ENCODE results near the gene ERCC6L2. TPM values are rescaled to one million over a fixed set of nuclear protein-coding genes. Genes with fewer than 3 reads are reported as not detected.

Gene ERCC6L2
- total RNA-seq, 1 donor from 2014 or later = 32.1 TPM

DNA sequence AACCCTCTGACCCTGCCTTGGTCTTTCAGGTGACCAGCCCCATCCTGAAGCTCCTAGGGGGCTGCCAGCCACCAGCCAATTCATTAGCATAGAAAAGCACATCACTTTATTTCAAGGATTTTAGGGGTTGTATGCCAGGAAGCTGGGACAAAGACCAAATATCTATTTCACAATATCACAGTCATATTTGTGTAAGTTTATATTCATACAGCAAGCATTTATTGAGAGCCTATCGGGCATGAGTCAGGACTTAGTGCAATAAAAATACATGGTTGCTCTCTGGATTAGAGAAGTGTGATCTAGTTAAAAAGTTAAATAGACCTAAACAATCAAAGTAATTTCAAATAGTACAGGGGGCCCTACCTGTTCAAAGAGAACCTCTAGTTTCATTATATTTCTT lies 113.8 kb downstream of the ERCC6L2 start:
- no peak for DNase-seq
- H3K9me3 Mint-ChIP-seq = peaks cover 25% of the 10 kb centered on the region
- no peak overlapping the region for H3K4me3 Mint-ChIP-seq
- peaks cover 64% of the 10 kb centered on the region for H3K36me3 Mint-ChIP-seq (ENCODE audit: low read depth)
- no peaks in the 10 kb centered on the region for H3K27me3 Mint-ChIP-seq
- H3K27ac Mint-ChIP-seq = no peak overlapping the region
- H3K4me1 Mint-ChIP-seq = peaks cover 8% of the 10 kb centered on the region
- intact Hi-C loops (cut with micrococcal nuclease) = no loop called here

DNA sequence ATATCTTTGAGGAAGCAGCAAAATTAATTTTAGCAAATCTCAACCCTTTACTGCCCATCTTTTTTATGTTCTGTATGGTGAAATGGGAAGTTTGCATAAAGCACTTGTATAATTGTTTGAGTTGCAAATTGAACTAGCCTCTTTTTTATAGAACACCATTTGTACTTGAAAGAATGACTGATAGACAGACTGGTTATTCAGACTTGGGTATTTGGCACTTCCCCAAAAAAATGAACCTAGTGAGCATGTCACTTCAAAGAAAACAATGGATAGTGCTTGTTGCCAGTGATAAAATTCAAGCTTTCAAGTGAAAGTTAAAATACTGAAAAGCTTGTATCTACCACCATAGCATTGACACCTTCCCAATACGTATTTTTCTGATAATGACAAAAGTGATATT lies 115.8 kb downstream of the ERCC6L2 start:
- no peak for DNase-seq
- Mint-ChIP-seq H3K4me3 (no peak overlapping the region), H3K9me3 (peaks cover 22% of the 10 kb centered on the region), H3K36me3 (ENCODE audit: low read depth) (peaks cover 59% of the 10 kb centered on the region), H3K4me1 (peaks cover 14% of the 10 kb centered on the region), H3K27me3 (no peaks in the 10 kb centered on the region), H3K27ac (no peak overlapping the region)
- intact Hi-C loops (cut with micrococcal nuclease) = no loop called here

DNA sequence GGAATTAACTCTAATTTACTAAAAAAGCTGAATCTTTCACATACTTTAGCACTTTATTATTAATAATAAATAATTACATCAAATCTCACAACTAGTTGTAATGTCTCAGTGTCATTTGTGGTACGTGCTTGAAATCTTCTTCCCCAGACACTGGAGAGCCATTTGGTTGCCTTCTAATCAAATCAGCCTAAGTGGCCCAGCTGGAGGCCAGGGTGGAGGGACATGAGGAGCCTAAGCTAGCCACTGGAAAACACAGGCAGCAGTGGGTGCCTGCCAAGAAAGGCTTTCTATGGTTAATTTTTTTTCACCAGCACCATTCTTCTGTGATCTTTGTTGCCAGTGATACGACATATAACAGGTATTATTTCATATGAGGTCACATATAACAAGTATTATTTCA lies 117.0 kb downstream of the ERCC6L2 start:
- no peak for DNase-seq
- H3K27ac Mint-ChIP-seq = no peak overlapping the region
- peaks cover 14% of the 10 kb centered on the region for H3K4me1 Mint-ChIP-seq
- no peak overlapping the region for H3K4me3 Mint-ChIP-seq
- H3K27me3 Mint-ChIP-seq = no peaks in the 10 kb centered on the region
- intact Hi-C loops (cut with micrococcal nuclease) = loop anchor here (2.0 kb wide), 1 partner anchor 16 kb away; no protein-coding TSS in a partner anchor
- peaks cover 14% of the 10 kb centered on the region for H3K9me3 Mint-ChIP-seq
- H3K36me3 Mint-ChIP-seq (ENCODE audit: low read depth) = peaks cover 57% of the 10 kb centered on the region

DNA sequence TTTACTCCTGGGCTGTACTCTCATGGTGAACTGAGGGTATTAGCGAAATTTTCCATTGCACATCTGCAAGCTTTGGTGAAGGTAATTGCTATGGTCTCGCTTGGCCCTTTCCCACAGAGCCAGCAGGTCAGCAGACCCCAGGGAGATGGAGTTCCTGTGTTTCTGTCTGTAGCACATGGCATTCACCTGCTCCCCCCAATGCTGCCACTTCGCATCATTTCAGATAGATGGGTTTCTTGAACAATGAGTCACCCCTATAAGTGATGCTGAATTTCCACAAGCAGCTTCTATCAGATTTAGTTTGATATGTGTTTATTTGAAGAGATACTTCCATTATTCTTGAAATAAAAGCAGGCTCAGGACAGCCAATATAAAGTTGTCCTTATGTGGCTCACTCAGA lies 117.8 kb downstream of the ERCC6L2 start:
- Mint-ChIP-seq H3K27ac (peak overlapping the region; percentile 53), H3K9me3 (peaks cover 10% of the 10 kb centered on the region), H3K4me3 (no peak overlapping the region), H3K4me1 (peaks cover 14% of the 10 kb centered on the region), H3K36me3 (ENCODE audit: low read depth) (peaks cover 54% of the 10 kb centered on the region), H3K27me3 (no peaks in the 10 kb centered on the region)
- intact Hi-C loops (cut with micrococcal nuclease) = loop anchor here (2.0 kb wide), 1 partner anchor 15 kb away; no protein-coding TSS in a partner anchor
- DNase-seq = no peak

DNA sequence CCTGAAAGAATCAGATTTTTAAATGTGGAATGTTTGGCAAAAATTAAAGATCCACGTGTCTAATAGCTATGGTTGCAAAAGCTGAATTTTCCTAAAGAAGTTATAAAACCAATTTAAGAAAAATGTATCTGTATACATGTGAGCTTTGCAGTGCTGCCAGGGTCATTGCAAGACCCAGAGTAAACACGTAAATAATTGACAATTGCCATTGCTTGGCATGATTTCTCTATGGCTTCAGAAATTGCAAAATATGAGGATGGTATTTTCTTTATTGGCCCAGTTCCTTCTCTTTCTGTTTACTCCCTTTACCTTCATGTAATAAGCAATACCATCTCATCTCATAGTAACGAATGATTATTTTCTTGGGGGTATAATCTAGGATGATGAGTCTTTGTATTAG lies 123.9 kb downstream of the ERCC6L2 start:
- no peaks in the 10 kb centered on the region for H3K27me3 Mint-ChIP-seq
- no peak overlapping the region for H3K27ac Mint-ChIP-seq
- intact Hi-C loops (cut with micrococcal nuclease) = no loop called here
- H3K4me3 Mint-ChIP-seq = no peak overlapping the region
- peaks cover 6% of the 10 kb centered on the region for H3K4me1 Mint-ChIP-seq
- H3K9me3 Mint-ChIP-seq = peaks cover 13% of the 10 kb centered on the region
- DNase-seq = no peak
- peaks cover 48% of the 10 kb centered on the region for H3K36me3 Mint-ChIP-seq (ENCODE audit: low read depth)

DNA sequence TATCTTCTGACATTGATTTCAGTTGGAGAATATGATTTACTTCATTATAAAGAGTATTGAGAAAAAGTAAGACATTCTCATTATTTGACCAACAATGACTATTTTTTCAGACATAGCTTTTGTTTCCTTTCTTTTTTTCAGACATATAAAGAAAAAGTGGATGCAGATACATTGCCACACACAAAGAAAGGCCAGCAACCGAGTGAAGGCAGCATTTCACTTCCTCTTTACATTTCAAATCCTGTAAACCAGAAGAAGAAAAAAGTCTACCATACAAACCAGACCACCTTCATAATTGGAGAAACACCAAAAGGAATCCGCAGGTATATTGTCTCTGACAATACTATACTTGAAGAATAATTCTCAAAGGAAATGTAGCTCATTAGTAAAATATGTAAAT lies 128.9 kb downstream of the ERCC6L2 start:
- Mint-ChIP-seq H3K9me3 (peaks cover 10% of the 10 kb centered on the region), H3K27ac (no peak overlapping the region), H3K36me3 (ENCODE audit: low read depth) (peaks cover 38% of the 10 kb centered on the region), H3K4me1 (peaks cover 13% of the 10 kb centered on the region), H3K27me3 (no peaks in the 10 kb centered on the region), H3K4me3 (no peak overlapping the region)
- no peak for DNase-seq
- intact Hi-C loops (cut with micrococcal nuclease) = no loop called here

DNA sequence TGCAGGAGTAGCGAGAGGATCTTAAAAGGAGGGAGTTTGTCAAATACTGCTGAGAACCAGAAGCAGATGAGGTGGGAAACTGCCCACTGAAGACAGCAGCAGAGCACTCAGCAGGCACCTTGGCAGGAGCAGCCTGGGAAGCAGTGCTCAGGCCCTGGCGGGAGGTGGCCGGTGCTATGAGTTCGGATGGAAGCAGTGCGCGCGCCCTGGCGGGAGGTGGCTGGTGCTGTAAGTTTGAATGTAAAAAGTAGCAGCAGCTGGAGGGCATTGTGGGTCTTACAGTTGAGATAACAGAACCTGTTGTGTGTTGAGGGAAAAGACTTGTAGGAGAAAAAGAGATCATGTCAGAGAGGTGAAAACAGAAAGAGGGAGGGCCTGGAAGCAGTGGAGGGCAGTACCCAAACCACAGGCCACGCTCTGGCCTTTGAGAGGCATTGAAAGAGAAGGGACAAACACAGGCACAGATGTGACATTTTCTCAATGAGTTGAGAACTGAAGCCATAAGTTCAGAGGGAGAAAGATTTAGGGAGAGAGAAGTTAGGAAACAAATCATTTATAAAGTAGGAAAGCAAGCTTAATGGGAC lies 130.9 kb downstream of the ERCC6L2 start:
- peaks cover 10% of the 10 kb centered on the region for H3K9me3 Mint-ChIP-seq
- DNase-seq = peak; percentile 61
- H3K27ac Mint-ChIP-seq = no peak overlapping the region
- H3K27me3 Mint-ChIP-seq = no peaks in the 10 kb centered on the region
- H3K4me3 Mint-ChIP-seq = no peak overlapping the region
- H3K36me3 Mint-ChIP-seq (ENCODE audit: low read depth) = peaks cover 37% of the 10 kb centered on the region
- intact Hi-C loops (cut with micrococcal nuclease) = no loop called here
- H3K4me1 Mint-ChIP-seq = peaks cover 30% of the 10 kb centered on the region

DNA sequence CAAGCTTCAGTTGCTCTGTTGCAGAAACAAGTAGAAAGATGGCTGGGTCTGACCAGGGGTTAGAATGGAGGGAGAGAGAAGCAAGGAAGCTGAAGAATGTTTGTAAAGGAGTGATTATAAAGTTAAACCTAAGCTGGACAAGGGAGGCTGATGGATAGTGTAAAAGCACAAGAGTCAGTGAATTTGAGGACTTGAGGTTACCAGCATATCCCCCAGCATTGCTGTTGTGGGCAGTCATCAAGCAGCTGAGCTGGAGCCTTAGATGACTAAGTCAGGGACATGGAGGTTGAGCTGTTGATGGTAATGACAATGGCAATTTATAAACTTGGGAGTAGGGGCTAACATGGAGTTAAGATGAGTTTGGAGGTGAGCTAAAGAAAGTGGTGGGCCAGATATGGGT lies 131.5 kb downstream of the ERCC6L2 start:
- no peak overlapping the region for H3K27ac Mint-ChIP-seq
- H3K27me3 Mint-ChIP-seq = no peaks in the 10 kb centered on the region
- no peak overlapping the region for H3K4me3 Mint-ChIP-seq
- peaks cover 33% of the 10 kb centered on the region for H3K4me1 Mint-ChIP-seq
- intact Hi-C loops (cut with micrococcal nuclease) = no loop called here
- DNase-seq = no peak
- peaks cover 14% of the 10 kb centered on the region for H3K9me3 Mint-ChIP-seq
- H3K36me3 Mint-ChIP-seq (ENCODE audit: low read depth) = peaks cover 40% of the 10 kb centered on the region

DNA sequence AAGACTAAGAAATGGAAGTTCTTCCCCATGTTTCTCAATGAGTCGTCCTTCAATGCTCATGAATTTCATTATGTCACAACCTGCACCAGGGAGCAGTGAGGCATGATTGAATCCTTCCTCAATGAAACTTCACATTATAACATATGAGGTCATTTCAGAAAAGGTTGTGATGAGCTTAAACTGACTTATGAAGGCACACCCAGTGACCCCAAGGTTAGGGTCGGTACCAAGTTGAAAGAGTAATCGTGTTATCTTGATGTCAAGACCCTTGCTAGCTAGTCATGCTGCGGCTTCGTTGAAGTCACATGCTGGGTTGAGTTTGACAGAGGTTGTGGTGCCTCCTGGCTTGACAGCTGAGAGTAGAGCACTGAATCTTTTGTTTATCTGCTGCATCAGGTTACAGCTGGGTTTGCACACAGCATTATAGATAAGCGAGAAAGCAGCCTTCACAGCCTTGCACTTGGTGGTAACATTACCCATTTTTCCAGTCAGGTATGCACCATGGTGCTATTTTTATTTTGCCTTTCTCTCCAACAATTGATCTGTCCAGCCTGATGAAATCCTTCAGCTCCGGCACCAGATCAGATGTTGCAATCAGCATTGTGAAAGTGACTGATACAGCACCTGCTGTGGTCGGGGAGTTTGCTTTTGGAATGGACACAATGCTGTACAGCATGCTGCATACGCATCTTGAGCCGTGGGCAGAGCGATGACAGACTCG lies 133.2 kb downstream of the ERCC6L2 start:
- Mint-ChIP-seq H3K27ac (peak overlapping the region; percentile 96), H3K9me3 (peaks cover 5% of the 10 kb centered on the region), H3K4me1 (peaks cover 42% of the 10 kb centered on the region), H3K27me3 (no peaks in the 10 kb centered on the region), H3K36me3 (ENCODE audit: low read depth) (peaks cover 29% of the 10 kb centered on the region), H3K4me3 (peak overlapping the region; percentile 5)
- DNase-seq = peak; percentile 71
- intact Hi-C loops (cut with micrococcal nuclease) = loop anchor here (2.0 kb wide), 2 partner anchors 16 to 186 kb away; no protein-coding TSS in a partner anchor

DNA sequence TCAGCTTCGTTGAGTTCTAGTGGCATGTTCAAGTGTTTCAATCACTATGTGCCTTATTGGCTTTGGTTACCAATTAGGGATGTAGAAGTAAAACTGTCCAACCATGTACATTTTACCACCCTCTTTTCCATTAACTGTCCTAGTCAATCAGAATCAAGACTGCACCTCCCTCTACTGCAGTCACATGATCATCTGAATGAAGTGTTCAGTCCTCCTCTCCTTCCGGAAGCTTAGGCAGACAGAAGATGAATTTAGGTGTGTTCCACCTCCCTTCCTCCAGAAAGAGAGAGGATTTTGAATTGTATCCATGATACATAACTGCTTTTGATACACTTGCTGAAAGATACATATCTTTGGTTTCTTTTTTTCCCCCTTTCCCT lies 133.7 kb downstream of the ERCC6L2 start:
- Mint-ChIP-seq H3K27ac (peak overlapping the region; percentile 96), H3K4me3 (peak overlapping the region; percentile 52), H3K27me3 (no peaks in the 10 kb centered on the region), H3K4me1 (peaks cover 46% of the 10 kb centered on the region), H3K9me3 (peaks cover 5% of the 10 kb centered on the region), H3K36me3 (ENCODE audit: low read depth) (peaks cover 30% of the 10 kb centered on the region)
- intact Hi-C loops (cut with micrococcal nuclease) = loop anchor here (2.0 kb wide), 2 partner anchors 16 to 186 kb away; no protein-coding TSS in a partner anchor
- no peak for DNase-seq

DNA sequence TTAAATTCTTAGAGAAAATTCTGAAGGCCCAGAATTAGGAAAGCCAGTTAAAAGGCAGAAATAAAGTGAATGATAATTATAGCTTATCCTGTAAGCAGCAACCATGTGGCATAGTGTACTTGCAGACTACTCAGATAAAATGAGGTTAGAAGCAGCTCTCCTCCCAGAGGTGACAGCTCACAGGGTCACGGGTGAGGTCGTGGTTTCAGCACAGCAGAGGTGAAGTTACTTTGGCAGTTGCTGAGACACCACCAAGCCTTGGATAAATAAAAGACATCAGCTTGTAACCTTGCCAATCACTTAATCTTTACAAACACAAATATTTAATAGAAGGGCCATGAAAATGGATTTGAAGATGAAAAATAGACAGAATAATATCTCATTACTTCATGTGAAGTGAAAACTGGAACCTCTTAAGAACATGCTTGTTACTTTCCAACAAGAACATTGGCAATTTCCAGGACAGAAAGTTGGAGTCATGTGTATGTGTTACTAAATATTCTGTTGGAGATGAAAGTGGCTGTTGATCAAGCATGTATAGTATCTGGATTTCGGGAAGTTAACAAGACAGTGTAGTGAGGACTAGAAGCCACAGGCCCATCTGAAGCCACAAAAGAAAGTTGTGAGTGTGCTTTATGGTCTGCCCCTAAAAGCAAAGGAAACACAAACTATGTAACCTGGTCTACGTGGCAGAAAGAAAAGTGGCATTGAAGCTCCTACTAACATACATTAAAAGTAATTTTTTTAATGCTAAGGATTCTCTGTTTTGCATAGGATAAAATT lies 134.4 kb downstream of the ERCC6L2 start:
- no peaks in the 10 kb centered on the region for H3K27me3 Mint-ChIP-seq
- H3K4me3 Mint-ChIP-seq = peak overlapping the region; percentile 52
- intact Hi-C loops (cut with micrococcal nuclease) = loop anchor here (2.0 to 10.0 kb wide), 4 partner anchors 17 to 693 kb away; partner anchors contain the start of gene FANCC
- peaks cover 5% of the 10 kb centered on the region for H3K9me3 Mint-ChIP-seq
- peaks cover 51% of the 10 kb centered on the region for H3K4me1 Mint-ChIP-seq
- peak overlapping the region; percentile 96 for H3K27ac Mint-ChIP-seq
- peaks cover 26% of the 10 kb centered on the region for H3K36me3 Mint-ChIP-seq (ENCODE audit: low read depth)
- DNase-seq = peak; percentile 93

DNA sequence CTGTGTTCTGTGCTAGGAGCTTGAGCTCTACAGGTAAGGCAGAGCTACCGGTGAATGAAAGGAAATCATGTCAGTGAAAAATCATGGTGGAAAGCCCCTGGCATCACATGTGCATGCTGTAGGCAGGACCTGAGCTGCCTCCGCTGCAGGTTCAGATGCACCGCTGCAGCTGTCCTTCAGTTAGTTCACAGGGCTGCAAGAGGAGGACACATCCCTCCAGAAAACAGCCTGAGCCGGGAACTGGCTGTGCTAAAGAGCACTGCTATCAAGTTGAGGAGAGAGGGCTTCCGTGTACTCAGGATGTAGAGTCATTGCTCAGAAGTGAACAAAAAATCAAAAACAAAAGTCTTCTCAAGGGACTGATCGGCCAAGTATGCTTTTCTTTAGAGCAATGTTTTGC lies 138.6 kb downstream of the ERCC6L2 start:
- peak; percentile 92 for DNase-seq
- no peaks in the 10 kb centered on the region for H3K27me3 Mint-ChIP-seq

DNA sequence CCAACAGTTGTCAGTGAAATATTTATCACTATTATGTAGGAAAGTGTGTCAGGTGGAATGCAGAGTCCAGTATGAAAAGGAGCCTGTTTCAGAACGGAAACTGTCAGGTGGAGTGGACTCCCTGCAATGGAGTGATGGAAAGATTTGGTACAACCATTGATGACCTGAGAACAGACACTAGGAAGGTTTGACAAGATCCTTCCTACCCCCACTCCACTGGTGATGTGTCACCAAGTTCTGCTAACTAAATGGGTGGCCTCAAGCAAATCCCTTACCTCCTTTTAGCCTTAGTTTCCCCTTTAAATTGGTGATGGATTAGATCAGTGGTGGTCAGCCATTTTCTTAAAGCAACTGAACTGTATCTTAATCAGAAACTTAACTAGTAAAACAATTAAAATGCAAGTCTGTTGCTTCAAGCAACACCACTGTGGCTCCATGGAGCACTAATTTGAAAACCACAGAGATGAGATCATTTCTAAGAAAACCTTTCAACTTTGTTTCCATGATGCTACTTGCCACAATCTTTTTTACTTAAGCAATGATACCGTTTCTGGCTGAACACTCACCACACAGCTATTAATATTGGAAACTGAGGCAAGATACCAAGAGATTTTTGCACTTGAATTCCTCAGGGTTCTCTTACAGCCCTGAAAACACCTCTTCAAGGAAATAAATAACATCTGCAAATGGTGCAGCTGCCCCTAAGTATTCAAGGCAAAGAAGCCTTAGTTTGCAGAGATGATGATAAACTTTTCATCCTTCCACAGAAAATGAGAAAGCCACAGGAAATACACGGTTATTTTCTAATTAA lies 140.6 kb downstream of the ERCC6L2 start:
- peak; percentile 87 for DNase-seq
- intact Hi-C loops (cut with micrococcal nuclease) = loop anchor here (1.0 to 10.0 kb wide), 6 partner anchors 32 to 509 kb away; no protein-coding TSS in a partner anchor
- H3K4me3 Mint-ChIP-seq = peak overlapping the region; percentile 69
- peak overlapping the region; percentile 100 for H3K27ac Mint-ChIP-seq
- H3K9me3 Mint-ChIP-seq = peaks cover 9% of the 10 kb centered on the region
- H3K36me3 Mint-ChIP-seq (ENCODE audit: low read depth) = peaks cover 28% of the 10 kb centered on the region
- H3K27me3 Mint-ChIP-seq = no peaks in the 10 kb centered on the region
- H3K4me1 Mint-ChIP-seq = peaks cover 67% of the 10 kb centered on the region

More for the DNA sequence above, 138.6 kb downstream of the ERCC6L2 start:
- intact Hi-C loops (cut with micrococcal nuclease) = loop anchor here (5.0 to 10.0 kb wide), 2 partner anchors 201 to 697 kb away; partner anchors contain the start of gene FANCC
- Mint-ChIP-seq H3K4me3 (peak overlapping the region; percentile 83), H3K27ac (peak overlapping the region; percentile 98), H3K36me3 (ENCODE audit: low read depth) (peaks cover 31% of the 10 kb centered on the region), H3K9me3 (peaks cover 9% of the 10 kb centered on the region), H3K4me1 (peaks cover 70% of the 10 kb centered on the region)
